ENCODE data around the gene CFAP20DC. TPM values are rescaled to one million over a fixed set of nuclear protein-coding genes. Genes with fewer than 3 reads are reported as not detected.

Gene CFAP20DC
- total RNA-seq, 1 donor = 7.3 TPM

DNA sequence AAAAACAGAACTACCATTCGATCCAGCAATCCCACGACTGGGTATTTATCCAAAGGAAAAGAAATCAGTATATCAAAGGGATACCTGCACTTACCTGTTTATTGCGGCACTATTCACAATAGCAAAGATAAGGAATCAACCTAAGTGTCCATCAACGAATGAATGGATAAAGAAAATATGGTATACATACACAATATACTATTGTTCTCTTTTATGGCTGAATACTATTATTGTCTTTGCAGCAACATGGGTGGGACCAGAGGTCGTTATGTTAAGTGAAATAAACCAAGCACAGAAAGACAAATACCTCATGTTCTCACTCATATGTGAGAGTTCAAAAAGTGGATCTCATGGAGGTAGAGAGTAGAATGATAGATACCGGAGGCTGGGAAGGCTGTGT lies 264.9 kb downstream of the CFAP20DC start:
- no peak for DNase-seq (ENCODE audit: low read depth)
- no peak for TF ChIP-seq CTCF (IDR thresholded peaks at IDR 0.05; ENCODE audit: insufficient read depth, low read length)
- H3K4me3 ChIP-seq (ENCODE audit: low read depth, low read length) = no peak overlapping the region

- H3K4me3 ChIP-seq (ENCODE audit: low read depth, low read length) = no peak overlapping the region
- no peak for DNase-seq (ENCODE audit: low read depth)
- TF ChIP-seq CTCF (IDR thresholded peaks at IDR 0.05; ENCODE audit: insufficient read depth, low read length) = no peak
Measured at GRCh38 chr3:58784425-58784824, 265.4 kb downstream of the CFAP20DC start.

DNA sequence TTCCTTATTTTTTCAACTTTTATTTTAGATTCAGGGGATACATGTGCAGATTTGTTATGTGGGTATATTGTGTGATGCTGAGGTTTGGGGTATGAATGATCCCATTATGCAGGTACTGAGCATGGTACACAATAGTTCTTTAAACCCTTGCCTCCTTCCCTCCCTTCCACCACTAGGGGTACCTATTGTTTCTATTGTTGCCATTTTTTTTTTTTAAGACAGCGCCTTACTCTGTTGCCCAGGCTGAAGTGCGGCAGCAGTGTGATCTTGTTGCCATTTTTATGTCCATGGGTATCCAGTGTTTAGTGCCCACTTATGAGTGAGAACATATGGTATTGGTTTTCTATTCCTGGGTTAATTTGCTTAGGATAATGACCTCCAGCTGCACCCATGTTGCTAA lies 266.0 kb downstream of the CFAP20DC start:
- H3K4me3 ChIP-seq (ENCODE audit: low read depth, low read length) = no peak overlapping the region
- TF ChIP-seq CTCF (IDR thresholded peaks at IDR 0.05; ENCODE audit: insufficient read depth, low read length) = no peak
- no peak for DNase-seq (ENCODE audit: low read depth)

DNA sequence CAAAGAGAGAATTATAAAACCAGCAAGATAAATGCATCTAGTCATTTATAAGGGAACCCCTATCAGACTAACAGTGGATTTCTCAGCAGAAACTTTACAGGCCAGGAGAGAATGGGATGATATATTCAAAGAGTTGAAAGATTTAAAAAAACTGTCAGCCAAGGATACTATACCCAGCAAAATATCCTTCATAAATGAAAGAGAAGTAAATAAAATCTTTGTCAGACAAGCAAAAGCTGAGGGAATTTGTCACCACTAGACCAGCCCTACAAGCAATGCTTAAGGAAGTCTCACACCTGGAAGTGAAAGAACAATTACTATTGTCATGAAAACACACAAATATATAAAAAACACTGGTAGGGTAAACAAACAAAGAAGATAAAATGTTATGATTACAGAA lies 269.9 kb downstream of the CFAP20DC start:
- DNase-seq (ENCODE audit: low read depth) = no peak
- no peak for TF ChIP-seq CTCF (IDR thresholded peaks at IDR 0.05; ENCODE audit: insufficient read depth, low read length)
- no peak overlapping the region for H3K4me3 ChIP-seq (ENCODE audit: low read depth, low read length)

GRCh38 chr3:58776231-58776630 lies 273.6 kb downstream of the CFAP20DC start:
- TF ChIP-seq CTCF (IDR thresholded peaks at IDR 0.05; ENCODE audit: insufficient read depth, low read length) = no peak
- no peak overlapping the region for H3K4me3 ChIP-seq (ENCODE audit: low read depth, low read length)
- DNase-seq (ENCODE audit: low read depth) = no peak

DNA sequence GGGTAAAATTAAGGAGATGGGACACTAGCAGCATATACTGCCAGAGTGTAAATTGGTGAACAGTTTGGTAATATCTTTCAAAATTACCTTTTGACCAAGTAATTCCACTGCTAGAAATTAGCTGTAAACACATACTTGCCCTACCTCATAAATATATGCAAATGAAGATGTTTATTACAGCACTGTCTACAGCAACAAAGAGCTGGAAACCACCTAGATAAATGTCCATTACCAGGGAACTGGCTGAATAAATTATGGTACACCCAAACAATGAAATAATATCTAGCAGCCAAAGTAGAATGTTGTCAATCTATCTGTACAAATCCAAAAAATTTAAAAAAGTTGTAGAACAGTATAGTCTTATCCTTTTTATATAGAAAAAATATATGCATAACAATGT lies 277.4 kb downstream of the CFAP20DC start:
- no peak overlapping the region for H3K4me3 ChIP-seq (ENCODE audit: low read depth, low read length)
- DNase-seq (ENCODE audit: low read depth) = no peak
- no peak for TF ChIP-seq CTCF (IDR thresholded peaks at IDR 0.05; ENCODE audit: insufficient read depth, low read length)

GRCh38 chr3:58769065-58769464 lies 280.8 kb downstream of the CFAP20DC start:
- no peak for DNase-seq (ENCODE audit: low read depth)
- no peak for TF ChIP-seq CTCF (IDR thresholded peaks at IDR 0.05; ENCODE audit: insufficient read depth, low read length)
- no peak overlapping the region for H3K4me3 ChIP-seq (ENCODE audit: low read depth, low read length)
